KG1 (cell line): Measurements from ENCODE around the gene CAPN5.
A peak's percentile ranks its signal among the peaks of the same experiment; 100 is the strongest.
"Not testable (repeated sequence)": the region's sequence is repeated elsewhere in the genome, so short reads cannot be mapped to it uniquely, and the experiment has no call there.

Source experiments
- DNase-seq: peaks from one replicate; lab custom pipeline; 2025; lab: John Stamatoyannopoulos, UW

CAPN5 gene

GRCh38 chr11:77042111-77042726 is 24.6 kb upstream of the CAPN5 start:
- DNase-seq = no peak

- no peak for DNase-seq
Observed at GRCh38 chr11:77044356-77044755, 22.4 kb upstream of the CAPN5 start.

- no peak for DNase-seq
Observed at GRCh38 chr11:77044886-77045285, 21.9 kb upstream of the CAPN5 start.

GRCh38 chr11:77046060-77046501 is 20.7 kb upstream of the CAPN5 start:
- no peak for DNase-seq

GRCh38 chr11:77047007-77047927 is 19.5 kb upstream of the CAPN5 start:
- peak; percentile 90 for DNase-seq

GRCh38 chr11:77047928-77048446 is 18.8 kb upstream of the CAPN5 start:
- DNase-seq = not testable (repeated sequence)

- DNase-seq = no peak
Observed at GRCh38 chr11:77049026-77049425, 17.7 kb upstream of the CAPN5 start.

- DNase-seq = no peak
Observed at GRCh38 chr11:77051511-77051910, 15.3 kb upstream of the CAPN5 start.

- no peak for DNase-seq
Observed at GRCh38 chr11:77052518-77052917, 14.3 kb upstream of the CAPN5 start.

- no peak for DNase-seq
Observed at GRCh38 chr11:77053217-77054015, 13.4 kb upstream of the CAPN5 start.

- no peak for DNase-seq
Observed at GRCh38 chr11:77054084-77054483, 12.7 kb upstream of the CAPN5 start.

GRCh38 chr11:77055101-77055561 is 11.6 kb upstream of the CAPN5 start:
- DNase-seq = no peak

- DNase-seq = no peak
Observed at GRCh38 chr11:77055913-77056312, 10.9 kb upstream of the CAPN5 start.

- DNase-seq = no peak
Observed at GRCh38 chr11:77056814-77057402, 9.9 kb upstream of the CAPN5 start.

GRCh38 chr11:77057938-77058474 is 8.8 kb upstream of the CAPN5 start:
- DNase-seq = no peak

- no peak for DNase-seq
Observed at GRCh38 chr11:77058900-77059299, 7.9 kb upstream of the CAPN5 start.

- no peak for DNase-seq
Observed at GRCh38 chr11:77059806-77060205, 7.0 kb upstream of the CAPN5 start.

- DNase-seq = no peak
Observed at GRCh38 chr11:77060234-77060633, 6.5 kb upstream of the CAPN5 start.

- not testable (repeated sequence) for DNase-seq
Observed at GRCh38 chr11:77061258-77061657, 5.5 kb upstream of the CAPN5 start.

GRCh38 chr11:77062924-77063323 is 3.8 kb upstream of the CAPN5 start:
- no peak for DNase-seq

- DNase-seq = no peak
Observed at GRCh38 chr11:77063407-77063806, 3.4 kb upstream of the CAPN5 start.
